ENCODE measurements around the gene NRG3. TPM values are rescaled to one million over a fixed set of nuclear protein-coding genes. Genes with fewer than 3 reads are reported as not detected.

Gene NRG3
- total RNA-seq, 1 donor from 2014 or later, result 2.3 TPM

DNA sequence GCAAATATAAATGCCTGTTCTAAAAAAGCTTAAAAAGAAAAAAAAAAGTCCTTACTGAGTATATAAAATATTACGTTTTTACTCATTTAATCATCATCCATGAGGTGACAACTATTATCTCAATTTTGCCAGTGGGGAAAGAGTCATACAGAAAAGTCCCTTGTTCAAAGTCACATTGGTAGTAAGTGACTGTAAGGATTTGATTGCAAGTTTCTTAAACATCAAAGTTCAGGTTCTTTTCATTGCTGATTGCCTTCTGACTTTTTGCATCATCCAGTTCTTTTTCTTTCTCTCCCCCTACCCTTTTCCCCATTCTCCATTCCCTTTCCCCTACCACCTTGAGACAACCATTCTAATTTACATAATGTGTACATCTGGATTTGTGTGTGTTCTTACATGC lies 363.3 kb downstream of the NRG3 start:
- no peak overlapping the region for H3K27ac ChIP-seq
- H3K4me1 ChIP-seq, result no peaks in the 10 kb centered on the region
- DNase-seq (no peak), ATAC-seq (no peak)
- H3K9me3 ChIP-seq, result no peaks in the 10 kb centered on the region
- no peaks in the 10 kb centered on the region for H3K36me3 ChIP-seq
- intact Hi-C loops (cut with DNase I), result no loop called here
- H3K4me3 ChIP-seq, result no peak overlapping the region
- H3K27me3 ChIP-seq, result no peaks in the 10 kb centered on the region
- TF ChIP-seq, protein P1, sequence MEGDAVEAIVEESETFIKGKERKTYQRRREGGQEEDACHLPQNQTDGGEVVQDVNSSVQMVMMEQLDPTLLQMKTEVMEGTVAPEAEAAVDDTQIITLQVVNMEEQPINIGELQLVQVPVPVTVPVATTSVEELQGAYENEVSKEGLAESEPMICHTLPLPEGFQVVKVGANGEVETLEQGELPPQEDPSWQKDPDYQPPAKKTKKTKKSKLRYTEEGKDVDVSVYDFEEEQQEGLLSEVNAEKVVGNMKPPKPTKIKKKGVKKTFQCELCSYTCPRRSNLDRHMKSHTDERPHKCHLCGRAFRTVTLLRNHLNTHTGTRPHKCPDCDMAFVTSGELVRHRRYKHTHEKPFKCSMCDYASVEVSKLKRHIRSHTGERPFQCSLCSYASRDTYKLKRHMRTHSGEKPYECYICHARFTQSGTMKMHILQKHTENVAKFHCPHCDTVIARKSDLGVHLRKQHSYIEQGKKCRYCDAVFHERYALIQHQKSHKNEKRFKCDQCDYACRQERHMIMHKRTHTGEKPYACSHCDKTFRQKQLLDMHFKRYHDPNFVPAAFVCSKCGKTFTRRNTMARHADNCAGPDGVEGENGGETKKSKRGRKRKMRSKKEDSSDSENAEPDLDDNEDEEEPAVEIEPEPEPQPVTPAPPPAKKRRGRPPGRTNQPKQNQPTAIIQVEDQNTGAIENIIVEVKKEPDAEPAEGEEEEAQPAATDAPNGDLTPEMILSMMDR (IDR thresholded peaks at IDR 0.05), result no peak

DNA sequence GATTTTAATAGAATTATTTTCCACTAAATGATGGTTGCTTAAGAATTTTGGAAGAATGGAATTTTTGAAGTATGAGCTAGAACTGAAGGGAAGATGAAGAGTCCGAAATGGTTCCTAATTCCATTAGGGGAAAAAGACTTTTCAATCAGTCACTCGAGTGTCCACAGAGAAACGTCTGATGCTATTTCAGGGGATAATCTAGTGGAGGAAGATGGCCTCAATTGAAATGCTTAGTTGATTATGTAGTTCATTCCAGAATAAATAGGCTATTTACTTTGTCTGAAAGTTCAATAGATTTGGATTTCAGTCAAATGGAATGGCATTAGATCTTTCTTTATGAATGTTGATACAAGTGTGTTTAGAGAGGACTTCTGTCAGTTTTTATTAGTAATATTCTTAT lies 365.4 kb downstream of the NRG3 start:
- H3K4me1 ChIP-seq, result no peaks in the 10 kb centered on the region
- ATAC-seq, result no peak
- H3K9me3 ChIP-seq, result no peaks in the 10 kb centered on the region
- intact Hi-C loops (cut with DNase I), result no loop called here
- H3K27me3 ChIP-seq, result no peaks in the 10 kb centered on the region
- H3K27ac ChIP-seq, result no peak overlapping the region
- DNase-seq, result no peak
- no peaks in the 10 kb centered on the region for H3K36me3 ChIP-seq
- TF ChIP-seq, protein P1 (IDR thresholded peaks at IDR 0.05), result no peak
- no peak overlapping the region for H3K4me3 ChIP-seq

DNA sequence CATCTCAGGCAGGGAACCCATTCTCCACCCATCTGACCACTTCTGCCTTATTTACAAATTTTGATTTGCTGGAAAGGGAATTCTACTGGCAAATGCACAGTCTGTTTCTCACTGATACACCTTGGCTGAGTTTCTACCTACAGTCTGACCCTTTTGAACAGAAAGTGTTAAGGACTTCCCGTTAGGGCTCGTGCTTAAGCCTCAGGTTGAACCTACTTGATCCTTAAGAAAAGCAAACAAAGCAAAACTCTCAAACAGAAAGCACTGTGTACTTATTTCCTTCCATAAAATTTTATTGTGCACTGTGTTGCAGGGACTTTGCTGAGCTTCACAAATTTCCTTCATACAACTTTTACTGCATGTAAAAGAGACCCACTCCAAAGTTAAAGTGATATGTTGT lies 367.8 kb downstream of the NRG3 start:
- no peaks in the 10 kb centered on the region for H3K4me1 ChIP-seq
- ATAC-seq (peak; percentile 94), DNase-seq (no peak)
- H3K27me3 ChIP-seq, result no peaks in the 10 kb centered on the region
- H3K9me3 ChIP-seq, result no peaks in the 10 kb centered on the region
- TF ChIP-seq, protein P1 (IDR thresholded peaks at IDR 0.05), result no peak
- H3K27ac ChIP-seq, result no peak overlapping the region
- no peak overlapping the region for H3K4me3 ChIP-seq
- no peaks in the 10 kb centered on the region for H3K36me3 ChIP-seq
- intact Hi-C loops (cut with DNase I), result no loop called here

DNA sequence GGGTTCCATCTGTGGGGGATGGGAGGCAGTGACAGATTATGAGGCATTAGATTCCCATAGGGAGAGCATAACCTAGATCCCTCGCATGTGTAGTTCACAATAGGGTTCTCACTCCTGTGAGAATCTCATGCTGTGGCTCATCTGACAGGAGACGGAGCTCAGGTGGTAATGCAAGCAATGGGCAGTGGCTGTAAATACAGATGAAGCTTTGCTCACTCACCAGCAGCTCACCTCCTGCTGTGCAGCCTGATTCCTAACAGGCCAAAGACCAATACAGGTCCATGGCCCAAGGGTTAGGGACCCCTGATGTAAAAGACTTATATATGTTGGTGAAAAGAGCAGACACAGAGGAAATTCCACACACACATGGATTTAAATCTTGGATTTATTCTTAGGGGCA lies 370.2 kb downstream of the NRG3 start:
- no peak for ATAC-seq
- no peaks in the 10 kb centered on the region for H3K4me1 ChIP-seq
- TF ChIP-seq, protein P1 (IDR thresholded peaks at IDR 0.05), result no peak
- DNase-seq, result no peak
- H3K27ac ChIP-seq, result no peak overlapping the region
- no peak overlapping the region for H3K4me3 ChIP-seq
- H3K27me3 ChIP-seq, result no peaks in the 10 kb centered on the region
- H3K36me3 ChIP-seq, result no peaks in the 10 kb centered on the region
- no peaks in the 10 kb centered on the region for H3K9me3 ChIP-seq
- intact Hi-C loops (cut with DNase I), result no loop called here

DNA sequence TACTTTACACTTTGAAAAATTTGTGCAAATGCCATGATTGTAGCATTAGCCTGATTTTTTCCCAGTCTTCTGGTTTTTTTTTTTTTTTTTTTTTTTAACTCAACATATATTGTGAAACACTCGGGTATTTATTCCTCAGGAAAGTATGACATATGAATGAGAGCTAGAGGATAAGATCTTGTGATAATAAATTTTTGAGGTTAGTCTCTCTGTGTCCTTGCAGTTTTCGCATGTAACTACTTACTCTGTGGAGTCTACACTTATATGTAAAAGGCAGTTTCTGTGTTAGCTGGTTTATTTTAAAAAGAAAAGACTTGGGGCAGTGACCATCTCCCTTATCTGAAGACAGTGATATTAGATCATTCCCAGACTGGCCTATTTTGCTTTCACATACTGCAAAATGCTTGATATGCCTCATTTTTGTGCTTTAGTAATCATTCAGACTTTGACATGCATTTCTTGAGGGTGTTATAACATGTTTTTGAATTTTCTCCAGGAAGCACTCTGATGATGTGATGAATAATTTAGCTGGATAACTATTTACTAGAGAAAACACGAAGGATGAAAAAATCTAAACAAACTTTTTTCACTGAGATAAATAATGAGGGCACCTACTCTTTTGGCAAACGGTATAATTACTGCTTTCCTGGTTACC lies 371.0 kb downstream of the NRG3 start:
- Histone ChIP-seq H3K9me3 (no peaks in the 10 kb centered on the region), H3K36me3 (no peaks in the 10 kb centered on the region), H3K4me3 (no peak overlapping the region), H3K4me1 (no peaks in the 10 kb centered on the region), H3K27me3 (no peaks in the 10 kb centered on the region), H3K27ac (no peak overlapping the region)
- TF ChIP-seq, protein P1 (IDR thresholded peaks at IDR 0.05), result no peak
- ATAC-seq, result no peak
- no peak for DNase-seq
- intact Hi-C loops (cut with DNase I), result no loop called here

DNA sequence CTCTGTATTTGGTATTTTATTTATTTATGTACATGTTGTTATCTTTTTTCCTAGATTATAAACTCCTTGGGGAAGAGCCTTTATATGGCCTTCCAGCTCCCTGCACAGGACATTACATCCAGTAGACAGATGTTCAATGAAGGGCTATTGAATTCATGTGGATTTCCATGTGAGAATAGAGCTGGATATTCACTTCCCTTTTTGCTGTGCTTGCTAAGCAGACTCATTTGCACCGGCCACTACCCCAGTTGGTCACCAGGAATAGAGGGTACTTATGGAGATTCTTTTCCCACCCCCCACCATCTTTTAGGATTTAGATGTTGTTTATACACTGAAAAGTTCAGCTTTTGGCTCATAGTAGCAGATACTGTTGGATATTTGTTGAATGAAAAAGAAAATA lies 374.1 kb downstream of the NRG3 start:
- H3K4me1 ChIP-seq, result no peaks in the 10 kb centered on the region
- DNase-seq (no peak), ATAC-seq (no peak)
- no peaks in the 10 kb centered on the region for H3K9me3 ChIP-seq
- TF ChIP-seq, protein P1 (IDR thresholded peaks at IDR 0.05), result no peak
- intact Hi-C loops (cut with DNase I), result no loop called here
- no peaks in the 10 kb centered on the region for H3K36me3 ChIP-seq
- no peak overlapping the region for H3K27ac ChIP-seq
- no peaks in the 10 kb centered on the region for H3K27me3 ChIP-seq
- H3K4me3 ChIP-seq, result no peak overlapping the region

Measured in upper lobe of right lung (tissue), 1 donor.